ENCODE measurements around the gene ARL2.

Gene ARL2

GRCh38 chr11:65040847-65041622 lies 27.1 kb downstream of the ARL2 start, which contains the start of gene SAC3D1 (continued):
- TF ChIP-seq ZNF157 (tag by site-specific recombination; IDR thresholded peaks at IDR 0.05) (no peak), MYNN (tag by site-specific recombination; IDR thresholded peaks at IDR 0.05; ENCODE audit: borderline replicate concordance) (no peak), ZSCAN23 (tag by site-specific recombination; IDR thresholded peaks at IDR 0.05) (no peak), TCF7L2 (IDR thresholded peaks at IDR 0.05; ENCODE audit: borderline replicate concordance, low read depth, low read length) (no peak), KLF10 (tag by site-specific recombination; IDR thresholded peaks at IDR 0.05) (peak; percentile 24; the same call in 1 of the 2 replicates), ZBTB44 (tag by site-specific recombination; IDR thresholded peaks at IDR 0.05) (no peak), ZNF26 (tag by site-specific recombination; IDR thresholded peaks at IDR 0.05) (no peak), ZNF529 (tag by site-specific recombination; IDR thresholded peaks at IDR 0.05; ENCODE audit: insufficient replicate concordance) (no peak), ZNF248 (tag by site-specific recombination; IDR thresholded peaks at IDR 0.05) (no peak), ZNF341 (tag by site-specific recombination; IDR thresholded peaks at IDR 0.05; ENCODE audit: low read depth) (no peak), ZBTB49 (tag by site-specific recombination; IDR thresholded peaks at IDR 0.05; ENCODE audit: low read depth) (no peak), TRIM28 (IDR thresholded peaks at IDR 0.05; ENCODE audit: borderline replicate concordance, low read length) (no peak), ZSCAN30 (tag by site-specific recombination; IDR thresholded peaks at IDR 0.05) (no peak), KLF8 (tag by site-specific recombination; IDR thresholded peaks at IDR 0.05) (peak; percentile 93), ZNF645 (tag by site-specific recombination; IDR thresholded peaks at IDR 0.05) (no peak), ZNF747 (tag by site-specific recombination; IDR thresholded peaks at IDR 0.05) (no peak), ZNF473 (tag by site-specific recombination; IDR thresholded peaks at IDR 0.05) (no peak), ZNF510 (tag by site-specific recombination; IDR thresholded peaks at IDR 0.05; ENCODE audit: insufficient replicate concordance) (no peak), ZNF518A (tag by site-specific recombination; conservative IDR thresholded peaks at IDR 0.05; ENCODE audit: low read depth) (no peak), ZNF707 (tag by site-specific recombination; IDR thresholded peaks at IDR 0.05) (no peak), ZNF792 (tag by site-specific recombination; IDR thresholded peaks at IDR 0.05) (no peak), PBX3 (CRISPR knock-in tag; IDR thresholded peaks at IDR 0.05) (peak; percentile 82; the same call in 1 of the 2 replicates), ZNF521 (tag by site-specific recombination; IDR thresholded peaks at IDR 0.05) (no peak), KLF7 (tag by site-specific recombination; IDR thresholded peaks at IDR 0.05; ENCODE audit: borderline replicate concordance) (0 out of 2 replicates have a peak, but pooled peaks have one; percentile 30), ZNF777 (tag by site-specific recombination; IDR thresholded peaks at IDR 0.05; ENCODE audit: borderline replicate concordance) (no peak), ZNF121 (tag by site-specific recombination; IDR thresholded peaks at IDR 0.05) (no peak), ZNF302 (tag by site-specific recombination; IDR thresholded peaks at IDR 0.05; ENCODE audit: low read depth) (no peak)
